ENCODE measurements around the gene SCPEP1. TPM values are rescaled to one million over a fixed set of nuclear protein-coding genes. Genes with fewer than 3 reads are reported as not detected.
"Not testable (repeated sequence)": the region's sequence is repeated elsewhere in the genome, so short reads cannot be mapped to it uniquely, and the experiment has no call there.

The SCPEP1 gene
- total RNA-seq, 1 donor from 2014 or later = 12.5 TPM

DNA sequence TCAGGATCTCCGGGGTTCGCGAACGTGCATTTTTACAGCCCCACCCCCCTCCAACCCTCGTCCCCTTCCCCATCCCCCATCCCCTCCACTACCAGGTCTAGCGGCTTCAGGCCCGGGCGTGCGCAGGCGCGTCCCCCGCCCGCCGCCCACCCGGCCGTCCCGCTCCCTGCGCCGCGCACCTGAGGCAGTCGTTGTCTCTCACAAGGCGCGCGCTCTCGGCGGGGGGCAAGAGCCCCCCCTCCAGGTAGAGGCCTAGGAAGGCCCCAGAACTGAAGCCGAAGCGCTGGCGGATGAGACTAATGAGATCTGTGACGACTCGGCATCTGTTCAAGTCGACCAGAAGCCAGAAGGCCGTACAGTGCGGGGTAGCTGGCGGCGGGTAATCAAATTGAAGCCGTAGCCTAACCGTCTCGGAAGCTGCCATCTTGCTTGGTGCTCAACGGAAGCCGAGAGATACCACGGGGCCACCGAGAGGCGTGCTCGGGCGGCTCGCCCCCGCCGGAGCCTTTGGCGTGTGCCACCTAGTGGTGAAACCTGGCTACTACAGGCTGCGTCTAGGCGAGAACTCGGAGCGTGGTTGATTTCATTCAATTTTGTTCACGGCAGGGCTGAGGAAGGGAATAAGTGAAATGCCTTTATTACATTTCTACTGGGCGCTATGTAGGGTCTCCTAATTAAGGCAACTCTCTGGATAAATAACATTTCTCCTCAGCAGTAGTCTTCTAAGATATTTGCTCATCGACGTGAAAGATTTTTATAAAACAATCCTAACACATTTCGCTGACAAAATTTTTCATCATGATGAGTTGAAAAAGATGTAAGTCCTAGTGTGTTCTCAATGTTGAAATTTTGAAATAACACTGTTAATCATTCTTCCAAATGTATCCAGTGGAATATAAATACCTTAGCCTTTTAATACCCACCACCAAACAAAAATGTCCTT lies 17.1 kb upstream of the SCPEP1 start, which contains the start of gene COIL:
TSS of gene COIL (minus strand) at position 455 of the 943 bp plus-strand sequence. CDS start at position 424, 31 bp downstream.
- Histone ChIP-seq H3K9me3 (ENCODE audit: control insufficient read depth in 3 of 3, low read length in 3 of 3) (no peaks in the 10 kb centered on the region), H3K27me3 (ENCODE audit: control insufficient read depth in 3 of 3, insufficient read depth in 3 of 3, low read length in 3 of 3) (no peaks in the 10 kb centered on the region), H3K4me3 (ENCODE audit: low read length in 3 of 3) (peak within 1 kb of the TSS; percentile 90 to 92 (median 92)), H3K4me1 (ENCODE audit: control insufficient read depth in 3 of 3, insufficient read depth in 3 of 3, low read length in 3 of 3) (peaks cover 9 to 18% (median 10%) of the 10 kb centered on the region in 3 donors), H3K36me3 (ENCODE audit: control insufficient read depth in 3 of 3, insufficient read depth in 3 of 3, low read length in 3 of 3) (no peaks in the 10 kb centered on the region), H3K9ac (ENCODE audit: low read depth in 1 of 3, low read length in 3 of 3) (peak within 1 kb of the TSS; percentile 89 to 94 (median 93)), H3K27ac (ENCODE audit: low read depth, low read length) (peak within 1 kb of the TSS; percentile 87)

DNA sequence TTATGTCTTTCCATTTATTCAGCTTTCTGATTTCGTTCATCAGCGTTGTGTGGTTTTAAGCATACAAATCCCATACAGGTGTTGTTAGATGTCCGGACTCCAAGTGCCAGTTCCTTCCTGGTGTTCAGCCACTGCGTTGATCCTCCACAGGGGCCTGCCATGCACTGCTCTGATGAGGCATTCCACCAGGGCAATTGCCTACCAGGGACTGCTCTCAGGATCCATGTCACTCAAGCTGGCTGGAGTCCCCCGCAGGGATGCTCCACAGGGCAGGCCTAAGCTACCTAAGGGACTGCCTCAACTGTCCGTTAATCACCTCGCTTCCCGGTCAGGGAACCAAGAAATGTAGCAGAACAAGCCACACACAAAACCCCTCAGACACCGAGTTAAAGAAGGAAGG lies 12.7 kb upstream of the SCPEP1 start:
- not testable (repeated sequence) for H3K4me1 ChIP-seq (ENCODE audit: control insufficient read depth in 3 of 3, insufficient read depth in 3 of 3, low read length in 3 of 3); H3K9me3 ChIP-seq (ENCODE audit: control insufficient read depth in 3 of 3, low read length in 3 of 3); H3K9ac ChIP-seq (ENCODE audit: low read depth in 1 of 3, low read length in 3 of 3); H3K27ac ChIP-seq (ENCODE audit: low read depth, low read length); H3K36me3 ChIP-seq (ENCODE audit: control insufficient read depth in 3 of 3, insufficient read depth in 3 of 3, low read length in 3 of 3); H3K4me3 ChIP-seq (ENCODE audit: low read length in 3 of 3); H3K27me3 ChIP-seq (ENCODE audit: control insufficient read depth in 3 of 3, insufficient read depth in 3 of 3, low read length in 3 of 3)

DNA sequence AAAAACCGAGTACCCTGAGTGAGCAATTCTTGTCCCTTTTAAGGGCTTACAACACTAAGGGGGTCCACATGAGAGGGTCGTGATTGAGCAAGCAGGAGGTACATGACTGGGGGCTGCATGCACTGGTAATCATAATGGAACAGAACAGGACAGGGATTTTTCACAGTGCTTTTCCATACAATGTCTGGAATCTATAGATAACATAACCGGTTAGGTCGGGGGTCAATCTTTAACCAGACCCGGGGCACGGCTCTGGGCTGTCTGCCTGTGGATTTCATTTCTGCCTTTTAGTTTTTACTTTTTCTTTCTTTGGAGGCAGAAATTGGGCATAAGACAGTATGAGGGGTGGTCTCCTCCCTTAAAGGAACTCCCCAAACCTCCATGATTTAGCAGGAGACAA lies 12.2 kb upstream of the SCPEP1 start:
- H3K4me3 ChIP-seq (ENCODE audit: low read length in 3 of 3); H3K4me1 ChIP-seq (ENCODE audit: control insufficient read depth in 3 of 3, insufficient read depth in 3 of 3, low read length in 3 of 3); H3K27me3 ChIP-seq (ENCODE audit: control insufficient read depth in 3 of 3, insufficient read depth in 3 of 3, low read length in 3 of 3); H3K27ac ChIP-seq (ENCODE audit: low read depth, low read length); H3K36me3 ChIP-seq (ENCODE audit: control insufficient read depth in 3 of 3, insufficient read depth in 3 of 3, low read length in 3 of 3); H3K9me3 ChIP-seq (ENCODE audit: control insufficient read depth in 3 of 3, low read length in 3 of 3); H3K9ac ChIP-seq (ENCODE audit: low read depth in 1 of 3, low read length in 3 of 3): not testable (repeated sequence)

DNA sequence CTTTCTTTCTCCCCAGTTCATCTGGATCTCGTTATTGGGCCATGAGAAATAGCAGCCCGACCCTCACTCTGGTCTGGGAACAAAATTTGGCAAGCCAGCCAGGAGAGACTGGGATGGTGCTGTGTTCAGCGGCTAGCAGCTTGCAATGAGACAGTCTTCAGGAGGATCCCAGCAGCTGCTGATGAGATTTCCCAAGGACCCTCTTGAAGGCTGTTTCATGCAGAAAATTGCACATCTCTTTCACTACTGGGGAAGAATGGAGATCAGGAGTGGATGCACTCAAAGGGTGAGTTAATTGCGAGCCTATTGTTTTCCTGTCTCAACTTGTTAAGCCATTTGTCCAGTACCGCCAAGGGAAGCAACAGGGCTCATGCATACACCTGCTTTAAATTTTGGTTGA lies 11.6 kb upstream of the SCPEP1 start:
- Histone ChIP-seq H3K27me3 (ENCODE audit: control insufficient read depth in 3 of 3, insufficient read depth in 3 of 3, low read length in 3 of 3) (no peaks in the 10 kb centered on the region), H3K9ac (ENCODE audit: low read depth in 1 of 3, low read length in 3 of 3) (no peak overlapping the region), H3K9me3 (ENCODE audit: control insufficient read depth in 3 of 3, low read length in 3 of 3) (no peaks in the 10 kb centered on the region), H3K4me3 (ENCODE audit: low read length in 3 of 3) (no peak overlapping the region), H3K27ac (ENCODE audit: low read depth, low read length) (no peak overlapping the region), H3K36me3 (ENCODE audit: control insufficient read depth in 3 of 3, insufficient read depth in 3 of 3, low read length in 3 of 3) (no peaks in the 10 kb centered on the region), H3K4me1 (ENCODE audit: control insufficient read depth in 3 of 3, insufficient read depth in 3 of 3, low read length in 3 of 3) (no peaks in the 10 kb centered on the region)

DNA sequence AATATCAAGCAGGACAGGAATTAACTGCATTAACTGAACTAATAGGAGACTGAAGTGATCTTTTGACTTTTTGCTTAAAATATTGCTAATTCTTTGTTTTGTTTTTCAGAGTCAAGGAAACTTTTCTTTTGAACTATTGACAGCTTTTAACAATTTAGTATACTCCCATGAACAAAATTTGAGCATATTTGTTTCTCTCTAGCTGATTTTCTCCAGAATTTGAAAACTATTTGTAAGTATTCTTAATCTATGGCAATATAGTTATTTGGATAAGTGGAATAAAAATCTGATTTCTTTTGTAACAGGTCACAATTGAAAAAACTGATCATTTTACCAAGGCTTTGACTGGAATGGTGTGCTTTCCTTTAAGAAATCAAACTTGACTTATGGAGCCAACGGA lies 7.0 kb upstream of the SCPEP1 start:
- H3K27ac ChIP-seq (ENCODE audit: low read depth, low read length) = no peak overlapping the region
- H3K9me3 ChIP-seq (ENCODE audit: control insufficient read depth in 3 of 3, low read length in 3 of 3) = no peaks in the 10 kb centered on the region
- no peaks in the 10 kb centered on the region for H3K36me3 ChIP-seq (ENCODE audit: control insufficient read depth in 3 of 3, insufficient read depth in 3 of 3, low read length in 3 of 3)
- H3K27me3 ChIP-seq (ENCODE audit: control insufficient read depth in 3 of 3, insufficient read depth in 3 of 3, low read length in 3 of 3) = no peaks in the 10 kb centered on the region
- no peak overlapping the region for H3K4me3 ChIP-seq (ENCODE audit: low read length in 3 of 3)
- no peaks in the 10 kb centered on the region for H3K4me1 ChIP-seq (ENCODE audit: control insufficient read depth in 3 of 3, insufficient read depth in 3 of 3, low read length in 3 of 3)
- H3K9ac ChIP-seq (ENCODE audit: low read depth in 1 of 3, low read length in 3 of 3) = no peak overlapping the region

DNA sequence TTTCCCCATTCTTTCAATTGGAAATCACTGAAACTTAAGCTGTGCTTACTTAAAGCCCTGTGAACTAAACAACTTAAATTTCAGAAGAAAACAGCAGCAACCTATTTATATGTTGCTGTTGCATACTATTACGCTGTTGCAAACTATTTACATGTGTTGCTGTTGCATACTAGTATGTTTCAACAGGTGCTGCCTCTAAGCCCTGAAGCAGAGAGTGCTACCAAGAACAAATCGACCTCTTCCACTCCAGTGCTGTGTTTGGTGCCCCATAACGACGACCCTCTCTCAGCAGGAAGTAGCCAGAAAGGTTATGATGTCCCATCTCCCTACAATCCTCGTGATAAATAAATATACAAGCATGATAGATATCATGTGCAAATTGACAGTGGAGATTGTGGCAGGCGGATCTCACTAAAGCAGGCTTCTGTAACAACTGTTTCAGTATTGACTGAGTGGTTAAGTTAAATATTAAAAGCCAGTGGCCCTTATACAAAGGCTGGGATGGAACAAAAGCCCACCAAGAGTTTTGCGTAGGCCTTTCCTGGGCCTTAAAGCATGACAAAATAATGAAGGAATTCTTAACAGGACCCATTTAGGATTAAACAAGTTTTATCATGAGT lies 5.7 kb upstream of the SCPEP1 start:
- Histone ChIP-seq H3K9ac (ENCODE audit: low read depth in 1 of 3, low read length in 3 of 3) (no peak overlapping the region), H3K4me3 (ENCODE audit: low read length in 3 of 3) (no peak overlapping the region), H3K27me3 (ENCODE audit: control insufficient read depth in 3 of 3, insufficient read depth in 3 of 3, low read length in 3 of 3) (no peaks in the 10 kb centered on the region), H3K27ac (ENCODE audit: low read depth, low read length) (no peak overlapping the region), H3K36me3 (ENCODE audit: control insufficient read depth in 3 of 3, insufficient read depth in 3 of 3, low read length in 3 of 3) (no peaks in the 10 kb centered on the region), H3K4me1 (ENCODE audit: control insufficient read depth in 3 of 3, insufficient read depth in 3 of 3, low read length in 3 of 3) (peaks cover 0 to 3% (median 2%) of the 10 kb centered on the region in 3 donors), H3K9me3 (ENCODE audit: control insufficient read depth in 3 of 3, low read length in 3 of 3) (no peaks in the 10 kb centered on the region)

DNA sequence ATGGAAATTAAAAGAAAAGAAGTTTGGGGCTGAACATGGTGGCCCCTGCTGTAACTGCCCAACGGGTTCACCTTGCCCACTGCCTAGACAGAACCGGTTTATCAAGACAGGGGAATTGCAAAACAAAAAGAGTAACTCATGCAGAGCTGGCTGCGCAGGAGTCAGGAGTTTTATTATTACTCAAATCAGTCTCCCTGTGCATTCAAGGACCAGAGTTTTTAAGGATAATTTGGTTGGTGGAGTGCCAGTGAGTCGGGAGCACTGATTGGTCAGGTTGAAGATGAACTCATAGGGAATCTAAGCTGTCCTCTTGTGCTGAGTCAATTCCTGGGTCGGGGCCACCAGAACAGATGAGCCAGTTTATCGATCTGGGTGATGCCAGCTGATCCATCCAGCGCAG lies 4.4 kb upstream of the SCPEP1 start:
- H3K4me1 ChIP-seq (ENCODE audit: control insufficient read depth in 3 of 3, insufficient read depth in 3 of 3, low read length in 3 of 3) = peaks cover 5 to 7% (median 6%) of the 10 kb centered on the region in 3 donors
- no peaks in the 10 kb centered on the region for H3K27me3 ChIP-seq (ENCODE audit: control insufficient read depth in 3 of 3, insufficient read depth in 3 of 3, low read length in 3 of 3)
- H3K4me3 ChIP-seq (ENCODE audit: low read length in 3 of 3) = no peak overlapping the region
- no peak overlapping the region for H3K27ac ChIP-seq (ENCODE audit: low read depth, low read length)
- H3K9me3 ChIP-seq (ENCODE audit: control insufficient read depth in 3 of 3, low read length in 3 of 3) = no peaks in the 10 kb centered on the region
- H3K9ac ChIP-seq (ENCODE audit: low read depth in 1 of 3, low read length in 3 of 3) = no peak overlapping the region
- H3K36me3 ChIP-seq (ENCODE audit: control insufficient read depth in 3 of 3, insufficient read depth in 3 of 3, low read length in 3 of 3) = no peaks in the 10 kb centered on the region

DNA sequence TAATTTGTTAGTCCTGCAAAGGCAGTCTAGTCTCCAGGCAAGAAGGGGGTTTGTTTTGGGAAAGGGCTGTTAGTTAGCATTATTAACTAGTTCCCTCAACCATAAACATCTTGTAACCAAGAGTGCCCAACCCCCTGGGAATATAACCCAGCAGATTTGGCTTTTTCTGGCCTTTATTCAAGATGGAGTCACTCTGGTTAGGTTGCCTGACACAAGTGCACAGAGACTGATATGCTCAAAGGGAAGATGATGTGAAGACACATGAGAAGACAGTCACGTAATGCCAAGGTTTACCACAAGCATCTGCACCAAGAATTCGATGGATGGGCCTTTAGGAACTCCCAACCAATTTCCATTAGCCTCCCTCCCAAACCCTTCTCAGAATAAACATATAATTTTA lies 3.9 kb upstream of the SCPEP1 start:
- Histone ChIP-seq H3K27ac (ENCODE audit: low read depth, low read length) (no peak overlapping the region), H3K9ac (ENCODE audit: low read depth in 1 of 3, low read length in 3 of 3) (no peak overlapping the region), H3K4me3 (ENCODE audit: low read length in 3 of 3) (no peak overlapping the region), H3K4me1 (ENCODE audit: control insufficient read depth in 3 of 3, insufficient read depth in 3 of 3, low read length in 3 of 3) (peaks cover 6 to 12% (median 11%) of the 10 kb centered on the region in 3 donors), H3K9me3 (ENCODE audit: control insufficient read depth in 3 of 3, low read length in 3 of 3) (no peaks in the 10 kb centered on the region), H3K36me3 (ENCODE audit: control insufficient read depth in 3 of 3, insufficient read depth in 3 of 3, low read length in 3 of 3) (no peaks in the 10 kb centered on the region), H3K27me3 (ENCODE audit: control insufficient read depth in 3 of 3, insufficient read depth in 3 of 3, low read length in 3 of 3) (no peaks in the 10 kb centered on the region)

DNA sequence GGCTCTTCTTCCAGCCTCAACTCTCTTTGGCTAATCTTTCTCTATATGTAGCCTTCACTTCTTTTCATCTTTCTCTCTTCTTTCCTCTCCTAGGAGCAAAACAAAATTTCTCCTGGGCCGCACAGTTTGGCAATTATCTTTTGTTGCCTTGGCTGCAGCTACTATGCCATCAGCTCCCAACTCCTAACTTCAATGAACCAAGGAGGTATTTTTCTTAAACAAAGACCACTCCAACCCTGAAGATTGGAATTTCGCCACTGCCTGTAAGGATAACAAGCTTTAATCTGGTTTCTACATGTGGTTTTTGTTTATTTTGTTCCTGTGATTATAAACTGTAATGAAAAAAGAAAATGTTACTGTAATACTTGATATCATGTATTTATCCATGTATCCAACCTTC lies 2.3 kb upstream of the SCPEP1 start:
- H3K9ac ChIP-seq (ENCODE audit: low read depth in 1 of 3, low read length in 3 of 3) = no peak overlapping the region
- H3K27ac ChIP-seq (ENCODE audit: low read depth, low read length) = no peak overlapping the region
- H3K27me3 ChIP-seq (ENCODE audit: control insufficient read depth in 3 of 3, insufficient read depth in 3 of 3, low read length in 3 of 3) = no peaks in the 10 kb centered on the region
- no peaks in the 10 kb centered on the region for H3K9me3 ChIP-seq (ENCODE audit: control insufficient read depth in 3 of 3, low read length in 3 of 3)
- peaks cover 6 to 13% (median 12%) of the 10 kb centered on the region in 3 donors for H3K4me1 ChIP-seq (ENCODE audit: control insufficient read depth in 3 of 3, insufficient read depth in 3 of 3, low read length in 3 of 3)
- no peaks in the 10 kb centered on the region for H3K36me3 ChIP-seq (ENCODE audit: control insufficient read depth in 3 of 3, insufficient read depth in 3 of 3, low read length in 3 of 3)
- no peak overlapping the region for H3K4me3 ChIP-seq (ENCODE audit: low read length in 3 of 3)

All from skeletal muscle tissue (tissue), 4 donors.